Spleen (tissue), 11 donors: ENCODE data around the gene KIF16B. TPM values are rescaled to one million over a fixed set of nuclear protein-coding genes. Genes with fewer than 3 reads are reported as not detected.
A peak's percentile ranks its signal among the peaks of the same experiment; 100 is the strongest.

Source experiments
- DNase-seq: peaks from one replicate; pipeline ENCODE4 v3.0.0-alpha.2; 2020
- H3K27ac ChIP-seq, 8 donors: fragments of 200-600 bp; sonication (generic) in 7 of 8; 1 replicate in 4 of 8; 2 replicates in 4 of 8; pipeline versions ENCODE4 v1.5.0 to v1.8.0; 2016 to 2021; ENCODE audit warnings: inconsistent platforms in 4 of 8, mild to moderate bottlenecking in 4 of 8, moderate library complexity in 1 of 8
- H3K27me3 ChIP-seq, 7 donors: fragments of 200-600 bp; sonication (generic) in 6 of 7; replicated peaks in 1 of 7; 1 replicate in 4 of 7; 2 replicates in 3 of 7; pipeline versions ENCODE4 v1.5.0 to v1.8.0; 2016 to 2021; ENCODE audit warnings: inconsistent platforms in 3 of 7, mild to moderate bottlenecking in 1 of 7
- H3K36me3 ChIP-seq, 6 donors: fragments of 200-600 bp; sonication (generic) in 5 of 6; 1 replicate in 4 of 6; 2 replicates in 2 of 6; pipeline versions ENCODE4 v1.5.0 to v1.8.0; 2016 to 2021; ENCODE audit warnings: inconsistent platforms in 2 of 6
- H3K4me1 ChIP-seq, 6 donors: fragments of 200-600 bp; sonication (generic) in 5 of 6; 1 replicate in 3 of 6; 2 replicates in 3 of 6; pipeline versions ENCODE4 v1.5.0 to v1.8.0; 2016 to 2021; ENCODE audit warnings: inconsistent platforms in 3 of 6
- H3K4me3 ChIP-seq, 8 donors: fragments of 200-600 bp; sonication (generic) in 7 of 8; 1 replicate in 4 of 8; 2 replicates in 4 of 8; pipeline versions ENCODE4 v1.5.0 to v1.8.0; 2016 to 2021; ENCODE audit warnings: inconsistent platforms in 4 of 8, mild to moderate bottlenecking in 4 of 8, moderate library complexity in 2 of 8
- H3K9me3 ChIP-seq, 8 donors: fragments of 200-600 bp; sonication (generic) in 7 of 8; 1 replicate in 4 of 8; 2 replicates in 4 of 8; pipeline versions ENCODE4 v1.5.0 to v1.8.0; 2016 to 2021; ENCODE audit warnings: inconsistent platforms in 4 of 8
- CTCF ChIP-seq, 11 experiments: fragments of 200-600 bp in 7 of 11; fragments of 450-650 bp in 4 of 11; sonication (generic) in 4 of 11; IDR thresholded peaks in 8 of 11; conservative IDR thresholded peaks in 3 of 11; 1 replicate in 7 of 11; 2 replicates in 4 of 11; pipeline versions ENCODE4 v1.4.0 to v1.8.0; 2016 to 2021; ENCODE audit warnings: antibody characterized with exemption in 11 of 11, inconsistent platforms in 4 of 11, mild to moderate bottlenecking in 1 of 11
- POLR2A ChIP-seq, 3 donors: fragments of 450-650 bp; IDR thresholded peaks; one replicate each; pipeline ENCODE4 v1.5.1; 2017; ENCODE audit warnings: antibody characterized with exemption in 3 of 3, mild to moderate bottlenecking in 1 of 3
- POLR2AphosphoS5 ChIP-seq, 3 donors: sonication (generic); formaldehyde crosslinking; IDR thresholded peaks; one replicate each; pipeline ENCODE4 v1.5.1; 2017; ENCODE audit warnings: antibody characterized with exemption in 3 of 3
- WGBS, 5 donors: extraction: QIAGEN DNeasy Blood & Tissue Kit in 3 of 5; methylation state at CpG; one replicate each; pipeline versions ENCODE4 v1.1.5 to v1.1.7; 2013 to 2018; 5-methylcytosine and 5-hydroxymethylcytosine counted together
- intact Hi-C: fragments of 100-400 bp; cut with DNase I; formaldehyde crosslinking; loops from one replicate; pipeline ENCODE4 v1.15.0; 2023; ENCODE audit warnings: low total_unique reads
- polyA plus RNA-seq, 3 donors: library from polyadenylated mRNA; stranded (reverse); fragments of 200-250 nt; gene quantifications; one replicate each; pipeline ENCODE4 v1.2.1, GENCODE V29; 2013
- total RNA-seq, 7 donors: library from RNA; depleted of rRNA in 3 of 7; stranded (reverse); fragments of >200 nt in 3 of 7; fragmentation: NEBNext Ultra II Directional in 4 of 7; extraction: Animal tissue kit (Norgen Biotek cat#: 25700) in 4 of 7; gene quantifications; one replicate each; pipeline versions ENCODE4 v1.1.0 to v1.2.1, GENCODE V29; 2016 to 2021
- donor health status: healthy with polysubstance abuse.
- donor health status: DM: no; HTN: no; CAD: no; lungs with moderate emphysema.
- donor health status: DM: no; HTN: no; CAD: no.
- donor health status: Bipolar disorder and iron deficiency.
- donor health status: healthy.
- donor health status: DM: no; HTN: no; CAD: no.
- donor health status: DM: yes; HTN: yes; CAD: no.

KIF16B gene
- total and polyA plus RNA-seq, 10 donors, result 3.0 to 30.1 (median 21.2) TPM

GRCh38 chr20:16552015-16552414, 21.2 kb downstream of the KIF16B start:
- peak overlapping the region in 3 of 8 donors; percentile 7 to 46 (median 29) for H3K27ac ChIP-seq
- H3K27me3 ChIP-seq, result no peaks in the 10 kb centered on the region
- peaks cover 0 to 14% (median 5%) of the 10 kb centered on the region in 6 donors for H3K4me1 ChIP-seq
- peaks cover 0 to 7% (median 0%) of the 10 kb centered on the region in 8 donors for H3K9me3 ChIP-seq
- H3K36me3 ChIP-seq, result no peaks in the 10 kb centered on the region
- H3K4me3 ChIP-seq, result no peak overlapping the region
- WGBS, 5 donors, result 68 to 79% (median 69%) methylated on average over 5 of the region's 5 CpGs
- DNase-seq, result no peak
- intact Hi-C loops, result no loop called here
- TF ChIP-seq POLR2A (IDR thresholded peaks at IDR 0.05), result no peak
- no peak for TF ChIP-seq CTCF (IDR thresholded peaks at IDR 0.05 in 8 of 11, conservative IDR thresholded peaks at IDR 0.05 in 3 of 11)
- no peak for TF ChIP-seq POLR2AphosphoS5 (IDR thresholded peaks at IDR 0.05)

- intact Hi-C loops, result no loop called here
- TF ChIP-seq POLR2A (IDR thresholded peaks at IDR 0.05) (no peak), POLR2AphosphoS5 (IDR thresholded peaks at IDR 0.05) (no peak), CTCF (IDR thresholded peaks at IDR 0.05 in 8 of 11, conservative IDR thresholded peaks at IDR 0.05 in 3 of 11) (no peak)
- H3K36me3 ChIP-seq, result no peaks in the 10 kb centered on the region
- H3K27me3 ChIP-seq, result no peaks in the 10 kb centered on the region
- peaks cover 0 to 14% (median 5%) of the 10 kb centered on the region in 6 donors for H3K4me1 ChIP-seq
- H3K9me3 ChIP-seq, result peaks cover 0 to 7% (median 0%) of the 10 kb centered on the region in 8 donors
- no peak for DNase-seq
- H3K4me3 ChIP-seq, result no peak overlapping the region
- peak overlapping the region in 3 of 8 donors; percentile 7 to 46 (median 17) for H3K27ac ChIP-seq
- 88 to 92% (median 90%) methylated on average over 5 of the region's 5 CpGs for WGBS, 5 donors
Measured at GRCh38 chr20:16551607-16552006, 21.6 kb downstream of the KIF16B start.

DNA sequence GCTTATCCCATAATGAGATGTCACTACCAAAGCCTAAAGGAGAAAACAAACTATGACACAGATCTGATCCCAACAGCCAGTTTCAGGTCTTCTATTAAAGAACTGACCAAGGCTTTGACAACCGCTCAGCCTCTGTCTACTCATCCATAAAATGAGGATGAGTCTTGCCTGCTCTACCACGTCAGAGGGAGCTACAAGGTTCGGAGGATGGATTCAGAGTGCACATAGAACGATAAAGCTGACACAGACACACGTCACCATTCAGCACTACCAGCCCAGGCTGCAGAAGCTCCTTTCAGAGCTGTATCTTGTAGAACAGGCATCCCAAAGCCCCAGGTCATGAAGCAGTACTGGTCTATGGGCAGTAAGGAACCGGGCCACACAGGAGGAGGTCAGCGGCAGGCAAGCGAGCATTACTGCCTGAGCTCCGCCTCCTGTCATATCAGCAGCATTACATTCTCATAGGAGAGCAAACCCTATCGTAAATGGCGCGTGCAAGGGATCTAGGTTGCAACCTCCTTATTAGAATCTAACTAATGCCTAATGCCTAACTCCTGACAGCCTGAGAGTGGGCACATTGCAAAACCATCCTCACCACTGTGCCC, 25.1 kb downstream of the KIF16B start:
- H3K4me3 ChIP-seq, result no peak overlapping the region
- TF ChIP-seq POLR2AphosphoS5 (IDR thresholded peaks at IDR 0.05) (no peak), CTCF (IDR thresholded peaks at IDR 0.05 in 8 of 11, conservative IDR thresholded peaks at IDR 0.05 in 3 of 11) (no peak), POLR2A (IDR thresholded peaks at IDR 0.05) (no peak)
- 86 to 94% (median 90%) methylated on average over 10 to 12 of the region's 12 CpGs for WGBS, 5 donors
- intact Hi-C loops, result no loop called here
- peaks cover 0 to 7% (median 0%) of the 10 kb centered on the region in 8 donors for H3K9me3 ChIP-seq
- H3K36me3 ChIP-seq, result no peaks in the 10 kb centered on the region
- peaks cover 0 to 6% (median 0%) of the 10 kb centered on the region in 6 donors for H3K4me1 ChIP-seq
- H3K27ac ChIP-seq, result no peak overlapping the region
- no peaks in the 10 kb centered on the region for H3K27me3 ChIP-seq
- no peak for DNase-seq

- 77 to 84% (median 81%) methylated on average over 4 of the region's 4 CpGs for WGBS, 5 donors
- TF ChIP-seq POLR2A (IDR thresholded peaks at IDR 0.05), result no peak
- TF ChIP-seq POLR2AphosphoS5 (IDR thresholded peaks at IDR 0.05), result no peak
- no peak for TF ChIP-seq CTCF (IDR thresholded peaks at IDR 0.05 in 8 of 11, conservative IDR thresholded peaks at IDR 0.05 in 3 of 11)
- peaks cover 2 to 15% (median 8%) of the 10 kb centered on the region in 6 donors for H3K4me1 ChIP-seq
- H3K27ac ChIP-seq, result no peak overlapping the region
- intact Hi-C loops, result no loop called here
- H3K36me3 ChIP-seq, result no peaks in the 10 kb centered on the region
- no peak overlapping the region for H3K4me3 ChIP-seq
- no peak for DNase-seq
- no peaks in the 10 kb centered on the region for H3K9me3 ChIP-seq
- H3K27me3 ChIP-seq, result no peaks in the 10 kb centered on the region
Measured at GRCh38 chr20:16544949-16545348, 28.3 kb downstream of the KIF16B start.
